Subcutaneous abdominal adipose tissue (tissue), 5 donors: ENCODE results near the gene PRPSAP2.

ENCODE experiments used
- H3K27ac ChIP-seq: one replicate; pipeline ENCODE4 v1.7.0; 2013; ENCODE audit warnings: low read depth, mild to moderate bottlenecking, inconsistent platforms, low read length, moderate library complexity
- H3K27me3 ChIP-seq, 5 donors: one replicate each; pipeline ENCODE4 v1.7.0; 2013; ENCODE audit warnings: low read length in 5 of 5, inconsistent platforms in 1 of 5; ENCODE audit not compliant: control insufficient read depth in 5 of 5, insufficient read depth in 4 of 5
- H3K36me3 ChIP-seq, 5 donors: one replicate each; pipeline ENCODE4 v1.7.0; 2013; ENCODE audit warnings: low read length in 5 of 5; ENCODE audit not compliant: control insufficient read depth in 5 of 5, insufficient read depth in 5 of 5
- H3K4me1 ChIP-seq, 5 donors: one replicate each; pipeline ENCODE4 v1.7.0; 2013; ENCODE audit warnings: low read length in 5 of 5, mild to moderate bottlenecking in 3 of 5, moderate library complexity in 1 of 5; ENCODE audit not compliant: control insufficient read depth in 5 of 5, insufficient read depth in 5 of 5
- H3K4me3 ChIP-seq, 5 donors: one replicate each; pipeline ENCODE4 v1.7.0; 2013; ENCODE audit warnings: low read length in 5 of 5, low read depth in 1 of 5
- H3K9ac ChIP-seq, 5 donors: one replicate each; pipeline ENCODE4 v1.7.0; 2013; ENCODE audit warnings: low read length in 5 of 5, mild to moderate bottlenecking in 4 of 5, moderate library complexity in 3 of 5
- H3K9me3 ChIP-seq, 5 donors: one replicate each; pipeline ENCODE4 v1.7.0; 2013; ENCODE audit warnings: low read length in 5 of 5; ENCODE audit not compliant: control insufficient read depth in 5 of 5
- donor health status: healthy.
- donor health status: healthy.
- donor health status: healthy.
- donor health status: healthy.
- donor health status: healthy.

The PRPSAP2 gene

DNA sequence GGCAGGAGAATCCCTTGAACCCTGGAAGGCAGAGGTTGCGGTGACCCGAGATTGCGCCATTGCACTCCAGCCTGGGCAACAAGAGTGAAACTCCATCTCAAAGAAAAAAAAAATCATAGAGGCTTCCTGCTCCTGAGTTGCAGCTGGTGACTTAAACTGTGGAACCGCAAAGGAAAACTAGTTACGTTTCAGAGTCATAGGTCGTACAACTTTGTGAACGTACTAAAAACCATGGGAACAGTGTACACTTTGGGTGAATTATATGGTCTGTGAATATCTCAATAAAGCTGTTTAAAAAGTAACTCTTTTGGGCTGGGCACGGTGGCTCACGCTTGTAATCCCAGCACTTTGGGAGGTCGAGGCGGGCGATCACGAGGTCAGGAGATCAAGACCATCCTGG lies 117.7 kb downstream of the PRPSAP2 start:
- Histone ChIP-seq H3K4me3 (no peak overlapping the region), H3K9ac (no peak overlapping the region), H3K36me3 (peaks cover 0 to 5% (median 0%) of the 10 kb centered on the region in 5 donors), H3K9me3 (no peaks in the 10 kb centered on the region), H3K27ac (no peak overlapping the region), H3K27me3 (no peaks in the 10 kb centered on the region), H3K4me1 (no peaks in the 10 kb centered on the region)

- Histone ChIP-seq H3K27me3 (no peaks in the 10 kb centered on the region), H3K9me3 (no peaks in the 10 kb centered on the region), H3K4me3 (no peak overlapping the region), H3K9ac (no peak overlapping the region), H3K27ac (no peak overlapping the region), H3K36me3 (peaks cover 0 to 5% (median 0%) of the 10 kb centered on the region in 5 donors), H3K4me1 (no peaks in the 10 kb centered on the region)
These were observed 118.3 kb downstream of the PRPSAP2 start for GRCh38 chr17:18976201-18976600.

GRCh38 chr17:18977021-18977420 lies 119.1 kb downstream of the PRPSAP2 start:
- no peaks in the 10 kb centered on the region for H3K9me3 ChIP-seq
- no peak overlapping the region for H3K4me3 ChIP-seq
- no peaks in the 10 kb centered on the region for H3K27me3 ChIP-seq
- no peak overlapping the region for H3K9ac ChIP-seq
- no peaks in the 10 kb centered on the region for H3K4me1 ChIP-seq
- peaks cover 0 to 5% (median 0%) of the 10 kb centered on the region in 5 donors for H3K36me3 ChIP-seq
- no peak overlapping the region for H3K27ac ChIP-seq

DNA sequence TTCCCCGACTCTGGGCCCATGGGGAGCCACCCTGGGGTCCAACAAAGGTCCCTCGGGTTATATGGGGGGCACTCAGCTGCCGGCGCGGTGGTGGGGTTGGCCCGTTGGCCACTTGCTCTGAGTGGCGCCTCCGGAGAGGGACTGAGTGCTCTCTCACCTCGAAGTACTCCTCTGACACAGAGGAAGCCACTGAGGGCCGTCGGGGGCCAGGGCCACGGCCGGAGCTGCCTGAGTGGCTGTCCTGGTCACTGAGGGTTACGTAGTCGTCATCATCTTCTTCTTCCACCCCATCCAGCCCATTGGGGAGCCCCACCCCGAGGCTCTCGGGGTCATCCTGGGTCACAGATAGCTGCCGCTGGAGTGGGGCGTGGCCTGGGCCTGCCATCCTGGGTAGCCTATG lies 119.7 kb downstream of the PRPSAP2 start:
- H3K27ac ChIP-seq, result no peak overlapping the region
- no peaks in the 10 kb centered on the region for H3K27me3 ChIP-seq
- H3K36me3 ChIP-seq, result peaks cover 0 to 5% (median 0%) of the 10 kb centered on the region in 5 donors
- H3K4me1 ChIP-seq, result no peaks in the 10 kb centered on the region
- no peak overlapping the region for H3K4me3 ChIP-seq
- no peaks in the 10 kb centered on the region for H3K9me3 ChIP-seq
- H3K9ac ChIP-seq, result no peak overlapping the region

GRCh38 chr17:18978050-18978449 lies 120.1 kb downstream of the PRPSAP2 start:
- Histone ChIP-seq H3K27ac (no peak overlapping the region), H3K9me3 (no peaks in the 10 kb centered on the region), H3K27me3 (no peaks in the 10 kb centered on the region), H3K36me3 (peaks cover 0 to 5% (median 0%) of the 10 kb centered on the region in 5 donors), H3K4me3 (no peak overlapping the region), H3K4me1 (no peaks in the 10 kb centered on the region), H3K9ac (no peak overlapping the region)

- Histone ChIP-seq H3K27me3 (no peaks in the 10 kb centered on the region), H3K4me1 (no peaks in the 10 kb centered on the region), H3K9ac (no peak overlapping the region), H3K4me3 (no peak overlapping the region), H3K36me3 (peaks cover 0 to 5% (median 0%) of the 10 kb centered on the region in 5 donors), H3K27ac (no peak overlapping the region), H3K9me3 (no peaks in the 10 kb centered on the region)
These were observed 120.7 kb downstream of the PRPSAP2 start for GRCh38 chr17:18978655-18979054.
